NCI-H526 (cell line): ENCODE results near the gene ZFC3H1.
"Not testable (repeated sequence)": the region's sequence is repeated elsewhere in the genome, so short reads cannot be mapped to it uniquely, and the experiment has no call there.

Experiments
- DNase-seq, 2 experiments: peaks; one replicate each; lab custom pipeline; 2025; lab: John Stamatoyannopoulos, UW

Gene ZFC3H1

GRCh38 chr12:71576496-71576895 is 87.2 kb downstream of the ZFC3H1 start:
- no peak for DNase-seq

- DNase-seq = not testable (repeated sequence)
Measured at GRCh38 chr12:71569885-71570284, 93.8 kb downstream of the ZFC3H1 start.

GRCh38 chr12:71567537-71567936 is 96.1 kb downstream of the ZFC3H1 start:
- DNase-seq = no peak

GRCh38 chr12:71566655-71567054 is 97.0 kb downstream of the ZFC3H1 start:
- DNase-seq = no peak

- DNase-seq = no peak
Measured at GRCh38 chr12:71565535-71565934, 98.1 kb downstream of the ZFC3H1 start.

- DNase-seq = no peak
Measured at GRCh38 chr12:71562676-71563595, 100.7 kb downstream of the ZFC3H1 start.
